GM12874 (cell line): ENCODE data around the gene ACRBP.

Experiments used
- CTCF ChIP-seq: IDR thresholded peaks from 2 replicates; pipeline ENCODE4 v1.5.1; 2011; ENCODE audit warnings: low read depth, mild to moderate bottlenecking, control low read depth, low read length, moderate library complexity; ENCODE audit not compliant: insufficient read depth

The ACRBP gene

GRCh38 chr12:6638305-6638704, 8.9 kb downstream of the ACRBP start:
- TF ChIP-seq CTCF = no peak

GRCh38 chr12:6635856-6636531, 11.2 kb downstream of the ACRBP start, which contains the start of gene LPAR5:
Gene LPAR5, minus strand, starts transcription at chr12:6635959. Its CDS starts 14,711 bp downstream, at chr12:6621248.
- no peak for TF ChIP-seq CTCF

- TF ChIP-seq CTCF = no peak
Measured at GRCh38 chr12:6635375-6635855, 11.8 kb downstream of the ACRBP start.

GRCh38 chr12:6632026-6632983, 14.9 kb downstream of the ACRBP start:
- no peak for TF ChIP-seq CTCF

GRCh38 chr12:6631549-6631961, 15.7 kb downstream of the ACRBP start:
- TF ChIP-seq CTCF = no peak

GRCh38 chr12:6630736-6631135, 16.5 kb downstream of the ACRBP start:
- no peak for TF ChIP-seq CTCF

GRCh38 chr12:6627616-6628015, 19.6 kb downstream of the ACRBP start:
- TF ChIP-seq CTCF = no peak
